Iris pigment epithelial cell (primary cell): ENCODE data around the gene JMJD7.
"Not testable (repeated sequence)": the region's sequence is repeated elsewhere in the genome, so short reads cannot be mapped to it uniquely, and the experiment has no call there.

ENCODE experiments used
- DNase-seq: peaks from one replicate; pipeline ENCODE4 v3.0.0-alpha.2; 2011; ENCODE audit warnings: low read depth

The JMJD7 gene

DNA sequence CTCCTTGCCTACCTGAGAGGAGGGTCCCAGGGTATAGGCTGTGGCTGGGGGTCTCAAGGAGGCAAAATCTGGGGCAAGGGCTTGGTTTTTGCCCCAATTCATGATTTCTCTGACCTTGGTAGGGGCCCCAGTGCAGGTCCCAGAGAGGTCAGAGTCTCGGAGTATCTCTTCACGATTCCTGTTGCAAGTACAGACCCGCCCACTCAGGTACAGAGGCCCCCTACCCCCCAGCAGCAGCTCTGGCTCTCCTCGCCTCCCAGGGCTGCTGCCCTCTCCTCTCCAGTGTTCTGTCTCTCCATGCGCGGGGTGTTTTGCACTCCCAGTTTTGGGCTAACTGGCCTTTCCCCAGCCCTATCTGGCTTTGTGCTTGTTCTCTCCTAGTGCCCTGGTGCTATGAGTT lies 5.4 kb upstream of the JMJD7 start:
- no peak for DNase-seq

DNA sequence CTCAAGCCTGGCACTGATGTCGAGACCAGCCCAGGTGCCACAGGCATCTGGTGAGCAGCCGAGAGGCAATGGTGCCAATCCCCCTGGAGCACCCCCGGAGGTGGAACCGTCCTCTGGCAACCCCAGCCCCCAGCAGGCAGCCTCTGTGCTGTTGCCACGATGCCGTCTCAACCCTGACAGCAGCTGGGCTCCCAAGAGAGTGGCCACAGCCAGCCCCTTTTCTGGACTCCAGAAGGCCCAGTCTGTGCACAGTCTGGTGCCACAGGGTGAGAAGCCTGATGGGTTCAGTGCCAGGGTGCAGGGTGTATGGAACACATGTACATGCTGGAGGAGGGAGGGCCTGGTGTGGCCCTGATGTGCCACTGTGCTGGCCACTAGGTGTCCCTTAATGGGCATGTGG lies 4.9 kb upstream of the JMJD7 start:
- DNase-seq, result no peak

DNA sequence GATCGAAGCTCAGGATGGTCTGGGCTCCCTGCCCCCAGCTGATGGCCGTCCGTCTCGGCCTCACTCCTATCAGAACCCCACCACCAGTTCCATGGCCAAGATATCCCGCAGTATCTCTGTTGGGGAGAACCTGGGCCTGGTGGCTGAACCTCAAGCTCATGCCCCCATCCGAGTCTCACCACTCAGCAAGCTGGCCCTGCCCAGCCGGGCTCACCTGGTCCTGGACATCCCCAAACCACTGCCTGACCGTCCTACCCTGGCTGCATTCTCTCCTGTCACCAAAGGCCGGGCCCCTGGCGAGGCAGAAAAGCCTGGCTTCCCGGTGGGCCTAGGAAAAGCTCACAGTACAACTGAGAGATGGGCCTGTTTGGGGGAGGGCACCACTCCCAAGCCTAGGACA lies 4.4 kb upstream of the JMJD7 start:
- DNase-seq, result no peak

DNA sequence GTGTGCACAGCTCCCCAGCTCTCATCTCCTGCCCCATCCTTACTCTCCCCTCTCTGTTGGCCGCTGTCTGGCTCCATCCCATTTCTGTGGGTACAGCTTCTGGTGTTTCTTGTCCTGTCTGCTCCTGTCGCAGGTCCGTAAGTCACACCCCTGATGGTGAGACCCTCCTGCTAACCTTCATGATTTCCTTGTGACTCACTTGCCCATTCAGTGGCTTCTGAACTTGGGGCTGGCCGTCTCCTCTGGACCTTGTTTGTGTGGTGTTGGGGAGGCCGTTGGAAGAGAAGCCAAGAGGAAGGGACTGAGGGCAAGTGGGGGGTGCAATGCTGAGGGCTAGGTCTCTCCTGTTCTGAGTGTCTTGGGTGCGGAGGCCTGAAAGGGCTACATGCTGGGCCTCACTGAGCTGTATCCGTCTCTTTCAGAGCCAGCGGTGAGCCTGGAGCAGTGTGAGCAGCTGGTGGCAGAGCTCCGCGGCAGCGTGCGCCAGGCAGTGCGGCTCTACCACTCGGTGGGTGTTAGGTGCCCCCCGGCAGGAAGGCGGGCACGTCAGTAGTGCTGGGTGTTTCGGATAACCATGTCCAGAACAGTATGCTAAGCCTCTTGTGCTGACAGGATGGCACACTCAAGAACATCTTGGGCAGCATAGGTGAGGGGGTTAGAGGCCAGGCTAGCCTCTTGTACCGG lies 3.7 kb upstream of the JMJD7 start:
- no peak for DNase-seq

DNA sequence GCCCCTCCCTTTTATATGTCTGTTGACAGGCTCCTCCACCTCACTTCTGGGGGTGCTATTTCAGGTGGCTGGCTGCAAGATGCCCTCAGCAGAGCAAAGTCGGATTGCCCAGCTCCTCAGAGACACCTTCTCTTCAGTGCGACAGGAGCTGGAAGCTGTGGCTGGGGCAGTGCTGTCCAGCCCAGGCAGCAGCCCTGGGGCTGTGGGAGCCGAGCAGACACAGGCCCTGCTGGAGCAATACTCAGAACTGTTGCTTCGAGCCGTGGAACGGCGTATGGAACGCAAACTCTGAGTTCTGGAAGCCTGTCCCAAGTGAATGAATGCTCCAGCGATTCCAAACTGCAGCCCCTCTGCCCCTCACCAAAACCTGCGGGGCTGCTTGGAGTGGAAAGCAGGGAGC lies 2.7 kb upstream of the JMJD7 start:
- DNase-seq, result no peak

DNA sequence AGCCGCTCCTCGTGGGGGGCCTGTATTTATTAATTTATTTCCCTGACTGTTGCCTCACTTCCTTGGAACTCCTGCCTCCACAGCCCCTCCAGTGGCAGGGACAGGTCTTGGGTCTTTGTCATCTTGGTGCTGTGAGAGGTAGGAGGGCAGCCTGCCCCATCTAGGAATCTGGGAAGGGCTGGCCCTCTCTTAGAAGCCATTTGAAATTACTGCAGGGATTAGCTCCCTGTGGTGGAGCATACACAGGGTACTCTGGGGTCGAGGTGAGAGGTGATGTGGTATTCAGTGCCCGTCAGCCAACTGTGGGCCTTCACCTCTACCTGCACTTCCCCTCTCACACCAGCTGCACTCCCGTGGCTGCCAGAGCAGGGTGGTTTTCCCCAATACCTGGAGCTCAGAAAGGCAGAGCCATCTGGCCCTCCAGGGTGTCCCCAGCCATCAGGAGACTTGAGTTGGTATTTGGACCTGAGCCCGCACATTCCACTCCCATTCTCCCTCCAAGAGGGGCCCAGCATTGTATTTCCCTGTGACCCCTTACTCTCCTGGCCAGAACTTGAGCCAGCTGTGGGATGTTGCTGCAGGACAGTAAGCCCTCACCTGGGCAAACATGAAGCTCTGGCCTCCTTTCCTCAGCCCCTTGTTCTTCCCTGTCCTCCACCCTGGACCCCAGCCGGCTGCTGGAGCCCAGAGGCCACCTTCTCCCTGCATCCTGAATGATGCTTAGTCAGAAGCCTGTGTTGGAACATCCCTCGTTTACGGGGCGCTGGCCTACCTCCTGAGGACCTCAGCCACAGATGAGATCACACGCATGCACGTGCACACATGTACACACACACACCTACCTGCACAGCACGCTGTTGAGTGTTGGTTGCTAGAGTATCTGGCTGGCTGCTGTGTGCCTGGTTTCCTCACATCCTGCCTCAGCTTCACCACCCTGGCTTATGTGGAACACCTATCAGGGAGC lies 2.0 kb upstream of the JMJD7 start:
- DNase-seq, result no peak

DNA sequence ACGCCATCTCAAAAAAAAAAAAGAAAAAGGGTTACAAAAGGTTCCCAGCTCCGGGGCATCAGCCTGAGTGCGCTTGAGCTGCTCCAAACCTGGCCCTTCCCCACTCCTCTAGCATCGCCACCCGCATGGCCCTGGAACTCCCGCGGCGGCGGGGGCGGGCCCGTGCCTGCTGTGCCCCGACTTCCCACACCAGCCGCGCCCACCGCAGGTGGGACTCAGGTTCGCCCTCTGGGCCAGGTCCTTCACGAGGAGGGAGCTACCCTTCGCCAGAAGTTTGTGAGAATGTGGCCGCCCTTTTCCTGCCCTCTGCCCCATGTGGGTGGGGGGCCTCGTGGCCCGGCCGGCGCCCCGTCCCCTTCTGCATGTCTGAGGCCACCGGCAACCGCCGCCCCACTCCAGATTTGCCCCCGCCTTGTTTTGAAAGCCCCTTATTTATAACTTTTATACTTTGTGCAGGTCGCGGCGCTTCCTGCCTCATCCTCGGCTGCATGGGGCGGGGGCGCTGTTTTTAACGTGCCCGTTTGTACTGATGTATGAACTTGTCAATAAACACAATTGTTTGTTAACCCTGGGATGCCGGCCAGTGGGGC lies 507 bp upstream of the JMJD7 start:
- no peak for DNase-seq

DNA sequence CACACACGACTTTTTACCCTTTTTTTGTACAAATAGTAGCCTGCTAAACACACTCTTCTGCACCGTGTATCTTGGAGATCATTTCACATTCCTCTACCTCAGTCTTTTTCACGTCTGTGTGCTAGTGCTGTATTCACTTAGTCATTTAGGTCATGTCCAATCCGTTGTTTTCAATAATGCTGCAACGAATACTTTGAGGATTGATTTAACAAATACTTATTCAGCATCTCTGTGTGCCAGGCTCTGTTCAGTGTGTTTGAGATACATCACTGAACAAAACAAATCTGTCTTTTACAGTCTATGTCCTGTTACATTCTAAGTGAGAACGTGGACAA lies 882 bp downstream of the JMJD7 start:
- peak; percentile 42 for DNase-seq

DNA sequence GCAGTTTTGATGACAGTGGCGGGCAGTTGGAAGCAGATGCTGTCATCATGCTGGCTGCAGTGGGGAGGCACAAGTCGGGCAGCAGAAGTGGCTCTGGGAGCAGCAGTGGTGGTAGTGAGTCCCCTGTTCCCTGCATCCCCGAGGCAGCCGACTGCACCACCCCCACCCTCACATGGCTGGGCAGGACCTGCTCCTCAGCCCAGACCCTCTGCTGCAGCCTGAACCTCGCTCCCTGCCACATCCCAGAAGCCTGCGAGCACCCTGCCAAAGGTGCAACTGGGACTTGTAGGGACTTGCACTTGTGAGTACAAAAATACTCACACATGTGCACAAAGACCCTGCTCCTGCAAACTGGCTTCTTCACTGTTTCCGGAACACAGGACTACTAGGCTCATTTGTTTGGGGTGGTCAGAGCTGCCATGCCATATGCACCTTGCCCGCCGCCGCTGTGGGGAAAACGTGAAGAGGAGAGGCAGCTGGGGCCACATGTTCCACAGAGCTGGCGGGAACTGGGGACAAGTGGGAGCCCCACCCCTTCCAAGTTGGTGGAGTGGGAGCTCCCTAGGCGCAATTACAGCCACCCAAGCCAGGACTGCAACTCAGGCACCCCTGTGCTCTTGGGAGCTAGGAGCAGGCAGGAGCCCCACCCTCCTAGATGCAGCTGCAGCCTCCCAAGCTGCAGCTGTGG lies 2.2 kb downstream of the JMJD7 start:
- no peak for DNase-seq

DNA sequence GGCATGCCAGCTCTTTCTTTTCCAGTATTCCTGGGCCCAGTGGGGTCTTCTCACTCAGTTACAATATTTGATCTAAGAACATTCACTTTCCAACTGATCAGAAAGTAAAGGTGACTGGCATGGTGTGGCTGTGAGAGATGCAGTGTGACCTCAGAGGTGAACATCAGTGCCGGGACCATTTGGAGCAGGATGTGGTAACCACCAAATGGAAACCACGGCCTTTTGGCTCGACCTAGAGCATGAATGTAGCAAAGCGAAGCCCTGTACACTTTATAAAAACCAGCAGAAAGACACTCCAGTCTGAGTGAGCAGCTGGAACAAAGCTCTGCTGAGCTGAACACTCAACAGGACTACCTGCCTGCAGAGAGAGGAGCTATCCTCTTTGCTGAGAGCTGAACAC lies 3.4 kb downstream of the JMJD7 start:
- DNase-seq, result not testable (repeated sequence)

DNA sequence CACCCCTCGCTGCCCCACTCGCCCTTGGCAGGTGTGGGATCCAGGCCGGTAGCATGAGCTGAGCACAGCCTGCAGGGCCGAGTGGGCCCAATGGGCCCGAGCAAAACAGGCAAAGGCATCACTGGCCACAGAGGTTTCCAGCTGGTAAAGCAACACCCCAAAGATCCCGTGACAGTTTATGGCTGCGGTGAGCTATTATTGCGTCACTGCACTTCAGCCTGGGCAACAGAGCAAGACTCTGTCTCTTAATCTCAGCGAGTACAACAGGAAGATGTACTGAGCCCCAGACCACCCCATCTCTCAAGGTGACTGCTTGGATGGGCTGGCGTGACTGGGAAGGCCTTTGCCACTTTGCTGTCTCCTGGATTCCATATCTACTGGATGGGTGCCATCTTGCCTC lies 4.3 kb downstream of the JMJD7 start:
- DNase-seq, result no peak

DNA sequence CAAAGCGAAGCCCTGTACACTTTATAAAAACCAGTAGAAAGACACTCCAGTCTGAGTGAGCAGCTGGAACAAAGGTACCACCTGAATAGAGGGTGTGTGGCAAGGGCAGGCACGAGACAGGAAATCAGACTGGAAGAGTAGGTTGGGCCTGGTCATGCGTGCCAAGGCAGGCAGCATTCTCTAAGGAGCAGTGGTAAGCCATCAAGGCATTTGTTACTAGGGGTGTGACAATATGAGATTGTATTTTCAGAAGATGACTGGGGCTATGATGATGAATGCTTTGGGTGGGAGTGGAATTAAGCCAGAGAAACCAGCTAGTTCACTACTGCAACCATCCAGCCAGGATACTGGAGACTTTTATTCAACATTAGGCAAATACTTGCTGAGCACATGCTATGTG lies 5.0 kb downstream of the JMJD7 start:
- no peak for DNase-seq

DNA sequence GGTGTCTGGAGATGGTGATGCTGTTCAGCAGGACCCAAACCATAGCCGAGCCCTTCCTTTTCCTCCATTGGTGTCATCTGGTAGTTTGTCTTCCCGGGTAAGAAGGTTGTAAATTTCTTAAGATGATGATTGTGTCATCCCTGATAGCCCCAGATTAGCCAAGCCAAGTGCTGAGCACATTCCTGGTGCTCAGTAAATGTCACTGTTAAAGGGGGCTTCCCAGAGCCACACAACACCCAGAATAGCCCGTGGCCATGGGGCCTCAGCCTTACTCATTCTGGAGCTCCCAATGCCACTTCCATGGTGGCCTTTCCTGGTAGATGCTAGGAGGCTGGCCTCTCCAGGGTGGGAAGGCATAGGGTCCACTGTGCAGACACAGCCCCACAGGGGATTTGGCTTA lies 6.2 kb downstream of the JMJD7 start:
- no peak for DNase-seq

DNA sequence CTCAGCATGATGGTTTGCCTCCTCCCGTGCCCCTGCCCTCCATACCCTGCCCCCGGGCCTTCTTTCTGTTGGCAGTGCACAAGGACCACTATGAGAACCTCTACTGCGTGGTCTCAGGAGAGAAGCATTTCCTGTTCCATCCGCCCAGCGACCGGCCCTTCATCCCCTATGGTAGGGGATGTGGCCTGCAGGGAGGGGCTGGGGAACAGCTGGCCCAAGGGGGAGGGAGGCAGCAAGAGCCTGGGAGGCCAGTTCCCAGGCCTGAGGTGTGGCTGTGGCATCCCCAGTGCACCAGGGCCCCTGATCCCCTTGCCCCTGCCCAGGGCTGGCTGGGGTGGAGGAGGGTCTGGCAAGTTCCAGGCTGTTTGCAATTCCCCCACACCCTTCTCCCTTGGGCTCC lies 8.2 kb downstream of the JMJD7 start:
- DNase-seq, result no peak

DNA sequence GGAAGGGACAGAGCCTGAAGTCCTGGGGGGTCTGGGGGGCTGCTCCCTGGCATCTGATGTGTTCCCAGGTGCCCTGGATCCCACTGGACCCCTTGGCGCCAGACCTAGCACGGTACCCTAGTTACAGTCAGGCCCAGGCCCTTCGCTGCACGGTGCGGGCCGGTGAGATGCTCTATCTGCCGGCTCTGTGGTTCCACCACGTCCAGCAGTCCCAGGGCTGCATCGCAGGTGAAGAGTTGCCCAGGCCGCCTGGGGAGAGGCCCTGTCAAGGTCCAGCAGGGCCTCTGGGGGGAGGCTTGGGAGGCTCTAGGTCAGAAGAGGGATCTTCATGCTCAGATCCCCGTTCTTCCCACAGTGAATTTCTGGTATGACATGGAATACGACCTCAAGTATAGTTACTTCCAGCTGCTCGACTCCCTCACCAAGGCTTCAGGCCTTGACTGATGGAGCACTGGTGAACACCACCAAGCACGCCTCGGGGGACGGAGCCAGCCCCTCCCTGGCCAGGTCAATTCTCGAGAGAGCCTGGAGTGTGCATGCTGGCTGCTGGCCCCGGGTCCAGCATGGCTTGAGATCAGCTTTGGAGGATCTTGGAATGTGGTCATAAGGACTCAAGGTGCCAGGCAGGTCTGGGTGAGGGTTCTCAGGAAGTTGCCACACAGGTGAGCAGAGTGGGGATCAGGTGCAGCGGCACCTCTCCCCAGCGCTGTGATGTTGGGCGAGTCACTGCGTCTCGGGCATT lies 9.0 kb downstream of the JMJD7 start:
- no peak for DNase-seq

DNA sequence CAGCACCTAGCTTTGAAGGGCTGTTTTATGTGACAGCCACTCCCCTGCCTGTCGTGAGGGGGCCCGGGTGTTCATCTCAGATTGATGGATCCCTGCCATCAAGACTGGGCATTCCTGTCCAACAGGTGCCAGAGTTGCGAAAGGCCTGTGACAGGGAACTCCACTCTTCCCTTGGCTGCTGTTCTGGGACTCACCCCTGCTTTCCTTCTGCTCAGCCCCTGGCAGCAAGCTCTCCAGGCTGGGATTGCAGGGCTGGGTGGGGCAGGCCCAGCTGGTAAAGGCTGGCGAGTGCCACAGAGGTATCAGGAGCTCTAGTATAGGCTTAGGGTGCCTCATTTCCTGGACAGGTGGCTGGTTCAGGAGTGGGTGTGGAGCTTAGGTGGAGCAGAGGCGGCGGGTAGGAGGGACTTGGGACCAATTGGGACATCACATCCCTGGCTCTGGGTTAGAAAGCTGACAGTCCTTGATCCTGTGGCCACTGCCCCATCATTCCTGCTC lies 10.6 kb downstream of the JMJD7 start, which contains the start of gene PLA2G4B:
Gene PLA2G4B, plus strand, starts transcription at position 448 of the 498 bp plus-strand sequence. CDS start 67 bp downstream, outside the sequence.
- no peak for DNase-seq

DNA sequence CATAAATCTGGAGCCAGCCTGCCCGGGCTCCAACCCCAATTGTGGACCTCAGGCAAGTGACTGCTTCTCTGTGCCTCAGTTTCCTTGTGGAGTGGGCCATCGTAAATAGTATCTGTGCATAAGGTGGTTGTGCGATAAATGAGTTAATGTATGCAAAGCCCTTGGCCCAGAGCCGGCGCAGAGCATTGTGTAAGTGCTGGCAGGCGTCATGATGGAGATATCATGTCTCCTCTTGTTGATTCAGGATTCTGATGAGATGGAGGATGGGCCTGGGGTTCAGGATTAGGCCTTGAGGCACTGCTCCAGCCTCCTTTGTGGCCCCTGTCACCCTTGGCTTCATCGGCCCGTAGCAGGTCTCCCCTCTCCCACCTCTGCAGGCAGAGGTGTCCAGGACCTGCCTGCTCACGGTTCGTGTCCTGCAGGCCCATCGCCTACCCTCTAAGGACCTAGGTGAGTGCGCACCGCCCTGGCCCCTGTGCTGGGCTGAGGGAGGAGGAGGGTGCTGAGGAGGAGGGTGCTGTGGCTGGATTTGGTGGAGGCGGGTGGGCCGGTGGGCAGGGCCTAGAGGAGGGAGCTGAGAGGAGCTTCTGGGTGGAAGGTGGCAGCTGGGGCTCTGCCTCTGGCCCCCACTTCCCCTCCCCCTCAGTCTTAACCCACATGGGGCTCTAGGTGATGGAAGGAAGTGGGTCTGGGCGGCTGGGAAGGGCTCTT lies 12.0 kb downstream of the JMJD7 start:
- no peak for DNase-seq

DNA sequence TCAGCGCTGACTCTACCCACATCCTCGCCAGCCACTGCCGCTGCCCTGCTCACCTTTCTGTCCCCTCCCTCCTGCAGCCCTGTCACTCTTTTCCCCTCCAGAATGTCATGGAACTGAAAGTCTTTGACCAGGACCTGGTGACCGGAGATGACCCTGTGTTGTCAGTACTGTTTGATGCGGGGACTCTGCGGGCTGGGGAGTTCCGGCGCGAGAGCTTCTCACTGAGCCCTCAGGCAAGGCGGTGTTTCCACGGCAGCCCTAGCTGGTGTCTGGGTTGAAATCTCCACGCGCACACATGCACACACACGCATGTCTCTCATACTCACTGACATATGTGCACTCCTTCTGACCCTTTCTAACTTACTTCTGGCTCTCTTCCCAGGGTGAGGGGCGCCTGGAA lies 12.8 kb downstream of the JMJD7 start:
- DNase-seq, result no peak

DNA sequence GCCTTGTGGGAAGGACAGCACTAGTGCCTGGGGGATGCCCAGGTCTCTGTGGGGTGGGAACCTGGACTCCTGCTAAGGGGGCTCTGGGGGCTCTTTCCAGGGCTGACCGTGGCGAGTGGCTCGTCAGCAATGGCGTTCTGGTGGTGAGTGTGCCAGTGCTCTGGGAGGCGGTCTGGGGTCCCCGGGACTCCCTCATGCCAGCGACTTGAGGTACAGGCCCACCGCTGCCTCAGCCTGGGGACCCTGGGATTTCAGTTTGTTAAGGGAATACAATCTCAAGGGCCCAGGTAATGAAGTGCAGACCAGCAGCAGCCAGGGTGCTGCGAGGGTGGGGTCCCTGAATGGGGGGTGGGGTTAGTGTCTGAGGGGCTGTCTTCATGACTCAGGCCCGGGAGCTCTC lies 13.2 kb downstream of the JMJD7 start:
- DNase-seq, result no peak

DNA sequence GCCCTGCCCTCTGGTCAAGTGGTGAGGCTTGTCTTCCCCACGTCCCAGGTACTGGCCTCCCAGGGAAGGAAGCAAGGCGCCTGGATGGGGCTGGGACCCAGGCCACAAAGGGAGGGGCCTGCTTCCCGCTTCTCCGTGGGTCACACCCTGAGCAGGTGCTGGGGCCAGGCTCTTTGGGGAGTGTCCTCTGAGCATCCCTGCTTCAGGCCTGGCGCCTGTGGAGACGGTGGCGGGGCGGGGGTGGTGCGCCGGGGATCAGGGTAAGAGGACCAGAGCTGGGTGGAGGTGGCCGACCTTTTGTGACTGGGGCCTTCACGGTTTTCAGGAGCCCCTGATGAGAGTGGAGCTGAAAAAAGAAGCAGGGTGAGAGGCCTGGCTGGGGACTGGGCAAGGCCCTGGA lies 14.3 kb downstream of the JMJD7 start:
- DNase-seq, result no peak

DNA sequence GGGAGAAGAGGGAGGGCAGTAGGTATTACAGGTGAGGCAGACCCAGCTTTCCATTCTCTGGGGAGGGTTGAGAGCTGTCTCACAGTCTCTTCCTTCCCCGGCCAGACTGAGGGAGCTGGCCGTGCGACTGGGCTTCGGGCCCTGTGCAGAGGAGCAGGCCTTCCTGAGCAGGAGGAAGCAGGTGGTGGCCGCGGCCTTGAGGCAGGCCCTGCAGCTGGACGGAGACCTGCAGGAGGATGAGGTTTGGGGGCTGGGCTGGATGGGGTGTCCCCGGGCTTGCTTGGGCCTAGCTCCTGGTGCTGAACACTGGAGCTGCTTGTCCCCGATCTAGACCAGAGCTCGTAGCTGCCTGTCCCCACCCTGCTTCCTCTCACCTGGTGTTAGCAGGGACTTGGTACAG lies 15.7 kb downstream of the JMJD7 start:
- no peak for DNase-seq
